ENCODE results near the gene KL. TPM values are rescaled to one million over a fixed set of nuclear protein-coding genes. Genes with fewer than 3 reads are reported as not detected.

KL gene
- total RNA-seq, 1 experiment from 2014 or later, result not detected

DNA sequence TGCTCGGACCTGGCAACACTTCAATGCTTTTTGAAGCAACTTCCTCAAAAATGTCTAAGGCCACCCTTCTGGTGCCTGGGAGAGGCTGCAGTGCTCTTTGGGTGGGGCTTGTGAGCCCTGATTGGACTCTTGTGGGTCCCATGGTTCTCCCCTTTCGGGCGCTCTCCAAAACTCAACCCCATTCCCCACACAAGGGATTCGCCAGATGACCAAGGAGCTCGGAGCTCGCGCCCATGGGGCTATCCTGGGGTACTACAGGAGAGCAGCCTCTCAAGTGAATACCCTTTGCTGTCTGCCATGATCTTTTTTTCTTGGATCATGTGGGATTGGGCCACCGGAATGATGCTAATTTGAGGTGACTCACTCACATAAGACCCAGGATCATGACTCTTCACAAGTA, 29.7 kb upstream of the KL start:
- peaks cover 7% of the 10 kb centered on the region for H3K9me3 Mint-ChIP-seq (ENCODE audit: unreplicated experiment)
- no peak for TF ChIP-seq CTCF (IDR thresholded peaks at IDR 0.05; ENCODE audit: unreplicated experiment)
- ChIA-PET CTCF (interaction anchor here (0.9 kb wide), 1 partner anchor 14 kb away, joined by 3 read pairs; no protein-coding TSS in a partner anchor), POLR2A (no interaction called here)
- no peaks in the 10 kb centered on the region for H3K36me3 Mint-ChIP-seq (ENCODE audit: insufficient read depth, unreplicated experiment)
- H3K4me1 Mint-ChIP-seq (ENCODE audit: insufficient read depth, unreplicated experiment), result no peaks in the 10 kb centered on the region
- intact Hi-C loops (cut with micrococcal nuclease), result no loop called here
- H3K27ac Mint-ChIP-seq (ENCODE audit: low read depth, unreplicated experiment), result no peak overlapping the region
- H3K4me3 Mint-ChIP-seq (ENCODE audit: unreplicated experiment), result no peak overlapping the region
- no peak for DNase-seq (ENCODE audit: unreplicated experiment)
- no peaks in the 10 kb centered on the region for H3K27me3 Mint-ChIP-seq (ENCODE audit: insufficient read depth, unreplicated experiment)
- BruUV-seq (replicated peaks), result no TSS peak

DNA sequence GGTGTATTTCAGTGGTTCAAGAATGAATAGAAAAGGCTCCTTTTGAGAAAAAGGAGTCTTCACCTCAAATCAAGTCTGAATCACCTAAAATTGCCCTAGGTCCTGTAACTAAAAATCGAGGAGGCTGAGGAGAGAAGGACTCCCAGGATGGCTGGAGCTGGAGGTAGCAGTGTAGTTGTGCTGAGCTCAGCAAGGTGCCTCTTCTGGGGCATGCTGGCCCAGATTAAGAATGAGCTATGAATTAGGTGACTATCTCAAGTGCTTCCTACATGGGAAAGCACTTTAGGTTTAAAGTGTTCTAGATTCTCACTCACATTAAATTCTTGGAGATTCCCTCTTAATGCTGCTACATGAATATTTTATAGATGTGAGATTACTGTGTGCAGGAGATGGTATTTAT, 28.8 kb upstream of the KL start:
- Mint-ChIP-seq H3K9me3 (ENCODE audit: unreplicated experiment) (peaks cover 7% of the 10 kb centered on the region), H3K4me3 (ENCODE audit: unreplicated experiment) (no peak overlapping the region), H3K36me3 (ENCODE audit: insufficient read depth, unreplicated experiment) (no peaks in the 10 kb centered on the region), H3K4me1 (ENCODE audit: insufficient read depth, unreplicated experiment) (no peaks in the 10 kb centered on the region), H3K27me3 (ENCODE audit: insufficient read depth, unreplicated experiment) (no peaks in the 10 kb centered on the region), H3K27ac (ENCODE audit: low read depth, unreplicated experiment) (no peak overlapping the region)
- intact Hi-C loops (cut with micrococcal nuclease), result no loop called here
- CTCF ChIA-PET, result no interaction called here
- no peak for DNase-seq (ENCODE audit: unreplicated experiment)
- no peak for TF ChIP-seq CTCF (IDR thresholded peaks at IDR 0.05; ENCODE audit: unreplicated experiment)
- BruUV-seq (replicated peaks), result no TSS peak
- POLR2A ChIA-PET, result no interaction called here

- ChIA-PET CTCF (no interaction called here), POLR2A (interaction anchor here (0.8 kb wide), 1 partner anchor 693 kb away, joined by 3 read pairs; no protein-coding TSS in a partner anchor)
- Mint-ChIP-seq H3K9me3 (ENCODE audit: unreplicated experiment) (peaks cover 7% of the 10 kb centered on the region), H3K4me3 (ENCODE audit: unreplicated experiment) (no peak overlapping the region), H3K27me3 (ENCODE audit: insufficient read depth, unreplicated experiment) (no peaks in the 10 kb centered on the region), H3K4me1 (ENCODE audit: insufficient read depth, unreplicated experiment) (no peaks in the 10 kb centered on the region), H3K36me3 (ENCODE audit: insufficient read depth, unreplicated experiment) (no peaks in the 10 kb centered on the region), H3K27ac (ENCODE audit: low read depth, unreplicated experiment) (no peak overlapping the region)
- no peak for TF ChIP-seq CTCF (IDR thresholded peaks at IDR 0.05; ENCODE audit: unreplicated experiment)
- no peak for DNase-seq (ENCODE audit: unreplicated experiment)
- BruUV-seq (replicated peaks), result no TSS peak
- intact Hi-C loops (cut with micrococcal nuclease), result no loop called here
Measured at GRCh38 chr13:32988608-32989289, 27.5 kb upstream of the KL start.

DNA sequence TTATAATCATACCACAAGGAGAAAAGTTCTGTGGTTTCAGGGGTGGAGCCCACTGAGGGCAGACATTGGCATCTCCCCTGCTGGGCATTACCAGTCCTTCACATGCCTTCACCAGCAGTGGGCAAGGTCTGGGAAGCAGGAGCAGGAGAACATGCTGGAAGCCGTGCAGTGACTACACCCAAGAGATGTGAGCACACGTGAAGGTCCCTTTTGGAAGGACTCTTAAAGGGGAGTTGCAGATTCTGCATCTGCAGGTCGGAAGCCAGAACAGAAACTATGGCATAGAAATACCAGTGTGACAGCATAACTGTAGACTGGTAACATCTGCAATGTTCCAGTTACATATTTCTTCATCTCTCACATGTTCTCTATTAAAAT, 26.9 kb upstream of the KL start:
- Mint-ChIP-seq H3K27me3 (ENCODE audit: insufficient read depth, unreplicated experiment) (no peaks in the 10 kb centered on the region), H3K9me3 (ENCODE audit: unreplicated experiment) (peaks cover 6% of the 10 kb centered on the region)
- CTCF ChIA-PET, result no interaction called here

More for the DNA sequence above, 26.9 kb upstream of the KL start:
- POLR2A ChIA-PET, result interaction anchor here (0.8 kb wide), 1 partner anchor 693 kb away, joined by 3 read pairs; no protein-coding TSS in a partner anchor
- H3K36me3 Mint-ChIP-seq (ENCODE audit: insufficient read depth, unreplicated experiment), result no peaks in the 10 kb centered on the region
- no peak overlapping the region for H3K27ac Mint-ChIP-seq (ENCODE audit: low read depth, unreplicated experiment)
- no peaks in the 10 kb centered on the region for H3K4me1 Mint-ChIP-seq (ENCODE audit: insufficient read depth, unreplicated experiment)
- BruUV-seq (replicated peaks), result no TSS peak
- no peak for TF ChIP-seq CTCF (IDR thresholded peaks at IDR 0.05; ENCODE audit: unreplicated experiment)
- H3K4me3 Mint-ChIP-seq (ENCODE audit: unreplicated experiment), result no peak overlapping the region
- intact Hi-C loops (cut with micrococcal nuclease), result no loop called here
- DNase-seq (ENCODE audit: unreplicated experiment), result no peak

Data from MCF 10A (cell line).